Adrenal gland (tissue), 5 donors: ENCODE measurements around the gene MBOAT1.

Experiments used
- POLR2A ChIP-seq, 2 donors: fragments of 450-650 bp; IDR thresholded peaks; one replicate each; pipeline ENCODE4 v1.6.1; 2017; ENCODE audit warnings: antibody characterized with exemption in 2 of 2, mild to moderate bottlenecking in 2 of 2, moderate library complexity in 1 of 2
- TF ChIP-seq, protein P1 (sequence below), 6 experiments: fragments of 450-650 bp in 4 of 6; fragments of 200-600 bp in 2 of 6; sonication (generic) in 1 of 6; IDR thresholded peaks; 1 replicate in 5 of 6; 2 replicates in 1 of 6; pipeline versions ENCODE4 v1.5.1 to v1.8.0; 2016 to 2021; ENCODE audit warnings: antibody characterized with exemption in 6 of 6, mild to moderate bottlenecking in 2 of 6, moderate library complexity in 1 of 6
- donor health status: DM: no; HTN: no; CAD: no.

DNA sequence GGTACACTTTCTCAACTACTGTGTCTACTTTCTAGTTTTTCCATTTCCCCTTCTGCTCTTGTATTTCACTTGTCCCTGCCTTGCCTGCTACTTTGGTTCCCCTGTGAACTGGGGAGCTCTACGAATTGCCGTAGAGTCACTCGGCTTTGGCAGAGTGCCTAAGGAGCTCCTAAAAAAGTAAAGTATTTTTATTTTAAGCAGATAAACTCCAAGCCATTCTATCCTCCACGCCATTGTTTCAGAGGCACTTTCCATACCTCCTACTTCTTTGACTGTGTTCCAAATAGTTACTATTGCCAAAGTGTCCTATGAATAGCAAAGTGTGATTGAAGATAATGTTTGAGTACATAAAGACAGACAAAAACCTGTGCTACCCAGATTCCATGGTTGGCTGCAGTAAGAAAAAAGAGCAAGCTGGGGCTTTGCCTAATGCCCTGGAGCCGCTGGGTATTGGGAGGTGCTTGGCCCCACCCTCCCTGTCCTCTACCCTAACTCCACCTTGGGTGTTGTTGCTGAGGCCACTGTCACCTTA, 5.1 kb upstream of the MBOAT1 start:
- TF ChIP-seq, protein P1, sequence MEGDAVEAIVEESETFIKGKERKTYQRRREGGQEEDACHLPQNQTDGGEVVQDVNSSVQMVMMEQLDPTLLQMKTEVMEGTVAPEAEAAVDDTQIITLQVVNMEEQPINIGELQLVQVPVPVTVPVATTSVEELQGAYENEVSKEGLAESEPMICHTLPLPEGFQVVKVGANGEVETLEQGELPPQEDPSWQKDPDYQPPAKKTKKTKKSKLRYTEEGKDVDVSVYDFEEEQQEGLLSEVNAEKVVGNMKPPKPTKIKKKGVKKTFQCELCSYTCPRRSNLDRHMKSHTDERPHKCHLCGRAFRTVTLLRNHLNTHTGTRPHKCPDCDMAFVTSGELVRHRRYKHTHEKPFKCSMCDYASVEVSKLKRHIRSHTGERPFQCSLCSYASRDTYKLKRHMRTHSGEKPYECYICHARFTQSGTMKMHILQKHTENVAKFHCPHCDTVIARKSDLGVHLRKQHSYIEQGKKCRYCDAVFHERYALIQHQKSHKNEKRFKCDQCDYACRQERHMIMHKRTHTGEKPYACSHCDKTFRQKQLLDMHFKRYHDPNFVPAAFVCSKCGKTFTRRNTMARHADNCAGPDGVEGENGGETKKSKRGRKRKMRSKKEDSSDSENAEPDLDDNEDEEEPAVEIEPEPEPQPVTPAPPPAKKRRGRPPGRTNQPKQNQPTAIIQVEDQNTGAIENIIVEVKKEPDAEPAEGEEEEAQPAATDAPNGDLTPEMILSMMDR (IDR thresholded peaks at IDR 0.05): no peak
- no peak for TF ChIP-seq POLR2A (IDR thresholded peaks at IDR 0.05)
